ENCODE data around the gene RBM26. TPM values are rescaled to one million over a fixed set of nuclear protein-coding genes. Genes with fewer than 3 reads are reported as not detected.

The RBM26 gene
- total and polyA plus RNA-seq, 2 experiments from 2014 or later = 46.0 to 69.3 TPM

- H3K4me3 ChIP-seq = no peak overlapping the region
- H3K79me2 ChIP-seq (replicated peaks; ENCODE audit: insufficient read depth) = no peaks in the 10 kb centered on the region
- H3K27me3 ChIP-seq (ENCODE audit: insufficient read depth) = no peaks in the 10 kb centered on the region
- H3K4me2 ChIP-seq = no peak overlapping the region
- Mint-ChIP-seq H3K4me1 (no peaks in the 10 kb centered on the region), H3K9me3 (no peaks in the 10 kb centered on the region), H3K27ac (no peak overlapping the region), H3K4me3 (no peak overlapping the region), H3K36me3 (ENCODE audit: low read depth) (peaks cover 24% of the 10 kb centered on the region; the same call in 2 of the 3 replicates), H3K27me3 (ENCODE audit: insufficient read depth, low read depth, poor library complexity) (no peaks in the 10 kb centered on the region)
- H3F3A ChIP-seq (replicated peaks; ENCODE audit: low read depth) = no peaks in the 10 kb centered on the region
- TF ChIP-seq ETS1 (IDR thresholded peaks at IDR 0.05) = no peak
- no peak for TF ChIP-seq ZNF114 (CRISPR knock-in tag; IDR thresholded peaks at IDR 0.05)
- DNase-seq (ENCODE audit: low spot score) (no peak), ATAC-seq (no peak)
- no peak overlapping the region for H3K27ac ChIP-seq (ENCODE audit: low read depth)
- H2AFZ ChIP-seq = no peak overlapping the region
- peaks cover 9% of the 10 kb centered on the region; the same call in 1 of the 2 replicates for H3K36me3 ChIP-seq (ENCODE audit: insufficient read depth)
- H3K9me2 ChIP-seq (ENCODE audit: insufficient read depth) = no peaks in the 10 kb centered on the region
- H3K4me1 ChIP-seq (ENCODE audit: insufficient read depth) = no peaks in the 10 kb centered on the region
- H4K20me1 ChIP-seq (replicated peaks; ENCODE audit: insufficient read depth) = no peaks in the 10 kb centered on the region
Measured at GRCh38 chr13:79320433-79320832, 85.6 kb downstream of the RBM26 start.

GRCh38 chr13:79318664-79319063 lies 87.4 kb downstream of the RBM26 start:
- H3K27ac ChIP-seq (ENCODE audit: low read depth) = no peak overlapping the region
- H3K9me2 ChIP-seq (ENCODE audit: insufficient read depth) = no peaks in the 10 kb centered on the region
- peaks cover 26% of the 10 kb centered on the region; the same call in 2 of the 3 replicates for H3K36me3 Mint-ChIP-seq (ENCODE audit: low read depth)
- no peaks in the 10 kb centered on the region for H3K27me3 Mint-ChIP-seq (ENCODE audit: insufficient read depth, low read depth, poor library complexity)
- no peak overlapping the region for H3K4me3 ChIP-seq
- DNase-seq (ENCODE audit: low spot score) (no peak), ATAC-seq (no peak)
- H3K4me1 Mint-ChIP-seq = no peaks in the 10 kb centered on the region
- no peak overlapping the region for H3K27ac Mint-ChIP-seq
- H4K20me1 ChIP-seq (replicated peaks; ENCODE audit: insufficient read depth) = no peaks in the 10 kb centered on the region
- H3K4me2 ChIP-seq = no peak overlapping the region
- peaks cover 9% of the 10 kb centered on the region; the same call in 1 of the 2 replicates for H3K36me3 ChIP-seq (ENCODE audit: insufficient read depth)
- TF ChIP-seq ZNF331 (CRISPR knock-in tag; IDR thresholded peaks at IDR 0.05; ENCODE audit: low read depth) (no peak), JUNB (IDR thresholded peaks at IDR 0.05; ENCODE audit: unreplicated experiment) (no peak), EZH2phosphoT487 (IDR thresholded peaks at IDR 0.05; ENCODE audit: unreplicated experiment) (no peak), ZNF114 (CRISPR knock-in tag; IDR thresholded peaks at IDR 0.05) (no peak), ZNF462 (CRISPR knock-in tag; IDR thresholded peaks at IDR 0.05) (no peak), CTCF (conservative IDR thresholded peaks at IDR 0.05; ENCODE audit: low read depth in 2 of 2) (no peak), ETS1 (IDR thresholded peaks at IDR 0.05) (no peak), NANOG (IDR thresholded peaks at IDR 0.05; ENCODE audit: borderline replicate concordance) (no peak), EZH2 (IDR thresholded peaks at IDR 0.05; ENCODE audit: low read depth, unreplicated experiment) (no peak), POLR2AphosphoS5 (IDR thresholded peaks at IDR 0.05; ENCODE audit: low read depth) (no peak), CREB1 (CRISPR knock-in tag; IDR thresholded peaks at IDR 0.05; ENCODE audit: low read depth) (no peak)
- no peak overlapping the region for H2AFZ ChIP-seq
- H3K27me3 ChIP-seq (ENCODE audit: insufficient read depth) = no peaks in the 10 kb centered on the region
- no peaks in the 10 kb centered on the region for H3F3A ChIP-seq (replicated peaks; ENCODE audit: low read depth)
- no peaks in the 10 kb centered on the region for H3K9me3 Mint-ChIP-seq
- no peaks in the 10 kb centered on the region for H3K79me2 ChIP-seq (replicated peaks; ENCODE audit: insufficient read depth)
- H3K4me3 Mint-ChIP-seq = no peak overlapping the region
- H3K4me1 ChIP-seq (ENCODE audit: insufficient read depth) = no peaks in the 10 kb centered on the region

All from GM23338 (cell line).